ENCODE results near the gene CYP20A1. TPM values are rescaled to one million over a fixed set of nuclear protein-coding genes. Genes with fewer than 3 reads are reported as not detected.
"Not testable (repeated sequence)": the region's sequence is repeated elsewhere in the genome, so short reads cannot be mapped to it uniquely, and the experiment has no call there.

Gene CYP20A1
- 57.6 TPM for total RNA-seq
- polyA plus RNA-seq = 8.9 TPM

- WGBS = under 1% methylated on average over 80 of the region's 80 CpGs
- H3K4me3 ChIP-seq (ENCODE audit: low read depth, low read length) = peak within 1 kb of the TSS; percentile 61
Observed at GRCh38 chr2:203238704-203239526, at the start of gene CYP20A1. Gene CYP20A1, plus strand, starts transcription at chr2:203239018. Its CDS starts 45 bp downstream, at chr2:203239063.

GRCh38 chr2:203190547-203190946 lies 48.3 kb upstream of the CYP20A1 start:
- H3K4me1 ChIP-seq (ENCODE audit: insufficient read depth); H3K27ac ChIP-seq (ENCODE audit: low read depth); H3K36me3 ChIP-seq (ENCODE audit: insufficient read depth); H3K4me3 ChIP-seq (ENCODE audit: low read depth, low read length); DNase-seq (ENCODE audit: extremely low spot score): not testable (repeated sequence)
- 96% methylated on average over 15 of the region's 17 CpGs for WGBS

More at GRCh38 chr2:203238704-203239526, at the start of gene CYP20A1:
- Histone ChIP-seq H3K36me3 (ENCODE audit: insufficient read depth) (no peaks in the 10 kb centered on the region), H3K27ac (ENCODE audit: low read depth) (peak within 1 kb of the TSS; percentile 97), H3K4me1 (ENCODE audit: insufficient read depth) (no peaks in the 10 kb centered on the region)
- peak; percentile 85 for DNase-seq (ENCODE audit: extremely low spot score)

GRCh38 chr2:203191026-203191425 lies 47.8 kb upstream of the CYP20A1 start:
- 95% methylated on average over 6 of the region's 6 CpGs for WGBS
- H3K27ac ChIP-seq (ENCODE audit: low read depth); H3K4me1 ChIP-seq (ENCODE audit: insufficient read depth); H3K4me3 ChIP-seq (ENCODE audit: low read depth, low read length); DNase-seq (ENCODE audit: extremely low spot score); H3K36me3 ChIP-seq (ENCODE audit: insufficient read depth): not testable (repeated sequence)

GRCh38 chr2:203191961-203192360 lies 46.9 kb upstream of the CYP20A1 start:
- DNase-seq (ENCODE audit: extremely low spot score) = no peak
- Histone ChIP-seq H3K27ac (ENCODE audit: low read depth) (no peak overlapping the region), H3K4me1 (ENCODE audit: insufficient read depth) (no peaks in the 10 kb centered on the region), H3K36me3 (ENCODE audit: insufficient read depth) (peaks cover 3% of the 10 kb centered on the region), H3K4me3 (ENCODE audit: low read depth, low read length) (no peak overlapping the region)
- 97% methylated on average over 3 of the region's 3 CpGs for WGBS

- H3K4me3 ChIP-seq (ENCODE audit: low read depth, low read length) = no peak overlapping the region
- H3K36me3 ChIP-seq (ENCODE audit: insufficient read depth) = no peaks in the 10 kb centered on the region
- no peak overlapping the region for H3K27ac ChIP-seq (ENCODE audit: low read depth)
- DNase-seq (ENCODE audit: extremely low spot score) = no peak
- no peaks in the 10 kb centered on the region for H3K4me1 ChIP-seq (ENCODE audit: insufficient read depth)
- WGBS = 90% methylated on average over 5 of the region's 5 CpGs
Observed at GRCh38 chr2:203195331-203196036, 43.3 kb upstream of the CYP20A1 start.

- Histone ChIP-seq H3K27ac (ENCODE audit: low read depth) (no peak overlapping the region), H3K36me3 (ENCODE audit: insufficient read depth) (no peaks in the 10 kb centered on the region), H3K4me1 (ENCODE audit: insufficient read depth) (no peaks in the 10 kb centered on the region), H3K4me3 (ENCODE audit: low read depth, low read length) (no peak overlapping the region)
- no peak for DNase-seq (ENCODE audit: extremely low spot score)
Observed at GRCh38 chr2:203200866-203201265, 38.0 kb upstream of the CYP20A1 start.

- no peaks in the 10 kb centered on the region for H3K36me3 ChIP-seq (ENCODE audit: insufficient read depth)
Observed at GRCh38 chr2:203201426-203201825, 37.4 kb upstream of the CYP20A1 start.

GRCh38 chr2:203209538-203209937 lies 29.3 kb upstream of the CYP20A1 start:
- H3K4me1 ChIP-seq (ENCODE audit: insufficient read depth) = no peaks in the 10 kb centered on the region
- H3K4me3 ChIP-seq (ENCODE audit: low read depth, low read length) = no peak overlapping the region
- H3K36me3 ChIP-seq (ENCODE audit: insufficient read depth) = peaks cover 2% of the 10 kb centered on the region
- no peak overlapping the region for H3K27ac ChIP-seq (ENCODE audit: low read depth)
- DNase-seq (ENCODE audit: extremely low spot score) = no peak
- 94% methylated on average over 1 of the region's 1 CpG for WGBS

More at GRCh38 chr2:203201426-203201825, 37.4 kb upstream of the CYP20A1 start:
- Histone ChIP-seq H3K27ac (ENCODE audit: low read depth) (no peak overlapping the region), H3K4me3 (ENCODE audit: low read depth, low read length) (no peak overlapping the region), H3K4me1 (ENCODE audit: insufficient read depth) (no peaks in the 10 kb centered on the region)
- 69% methylated on average over 5 of the region's 5 CpGs for WGBS
- DNase-seq (ENCODE audit: extremely low spot score) = no peak

- no peaks in the 10 kb centered on the region for H3K4me1 ChIP-seq (ENCODE audit: insufficient read depth)
- no peak for DNase-seq (ENCODE audit: extremely low spot score)
- 95% methylated on average over 2 of the region's 2 CpGs for WGBS
- H3K4me3 ChIP-seq (ENCODE audit: low read depth, low read length) = no peak overlapping the region
- no peak overlapping the region for H3K27ac ChIP-seq (ENCODE audit: low read depth)
- no peaks in the 10 kb centered on the region for H3K36me3 ChIP-seq (ENCODE audit: insufficient read depth)
Observed at GRCh38 chr2:203225423-203226039, 13.3 kb upstream of the CYP20A1 start.

- H3K4me1 ChIP-seq (ENCODE audit: insufficient read depth); H3K36me3 ChIP-seq (ENCODE audit: insufficient read depth); H3K4me3 ChIP-seq (ENCODE audit: low read depth, low read length); H3K27ac ChIP-seq (ENCODE audit: low read depth); DNase-seq (ENCODE audit: extremely low spot score): not testable (repeated sequence)
- WGBS = 86% methylated on average over 2 of the region's 2 CpGs
Observed at GRCh38 chr2:203229674-203230073, 9.1 kb upstream of the CYP20A1 start.

- DNase-seq (ENCODE audit: extremely low spot score) = no peak
Observed at GRCh38 chr2:203237346-203238238, 1.2 kb upstream of the CYP20A1 start.

GRCh38 chr2:203238292-203238703 lies 520 bp upstream of the CYP20A1 start:
- no peak for DNase-seq (ENCODE audit: extremely low spot score)
- WGBS = 23% methylated on average over 22 of the region's 22 CpGs
- Histone ChIP-seq H3K36me3 (ENCODE audit: insufficient read depth) (no peaks in the 10 kb centered on the region), H3K27ac (ENCODE audit: low read depth) (no peak overlapping the region), H3K4me3 (ENCODE audit: low read depth, low read length) (peak overlapping the region; percentile 61), H3K4me1 (ENCODE audit: insufficient read depth) (no peaks in the 10 kb centered on the region)

More at GRCh38 chr2:203237346-203238238, 1.2 kb upstream of the CYP20A1 start:
- 89% methylated on average over 16 of the region's 16 CpGs for WGBS
- Histone ChIP-seq H3K27ac (ENCODE audit: low read depth) (no peak overlapping the region), H3K4me1 (ENCODE audit: insufficient read depth) (no peaks in the 10 kb centered on the region), H3K4me3 (ENCODE audit: low read depth, low read length) (peak overlapping the region; percentile 61), H3K36me3 (ENCODE audit: insufficient read depth) (no peaks in the 10 kb centered on the region)

- DNase-seq (ENCODE audit: extremely low spot score) = no peak
- Histone ChIP-seq H3K27ac (ENCODE audit: low read depth) (no peak overlapping the region), H3K4me3 (ENCODE audit: low read depth, low read length) (no peak overlapping the region), H3K36me3 (ENCODE audit: insufficient read depth) (no peaks in the 10 kb centered on the region), H3K4me1 (ENCODE audit: insufficient read depth) (no peaks in the 10 kb centered on the region)
- WGBS = 87% methylated on average over 5 of the region's 5 CpGs
Observed at GRCh38 chr2:203240491-203240890, 1.7 kb downstream of the CYP20A1 start.
